OCI-LY1 (cell line): ENCODE results near the gene GATAD2A.

ENCODE experiments used
- CTCF ChIP-seq: fragments of 200-600 bp; sonication (generic), shearing (Covaris generic); IDR thresholded peaks from 2 replicates; pipeline ENCODE4 v1.5.1; 2017; ENCODE audit warnings: mild to moderate bottlenecking, antibody characterized with exemption, low read length, moderate library complexity, mixed read lengths
- EZH2 ChIP-seq: fragments of 200-600 bp; sonication (generic), shearing (Covaris generic); IDR thresholded peaks from 2 replicates; pipeline ENCODE4 v1.8.0; 2017; ENCODE audit warnings: borderline replicate concordance, mixed run types, mild to moderate bottlenecking, antibody characterized with exemption, low read length, moderate library complexity, mixed read lengths

- peak; percentile 40; the same call in 1 of the 2 replicates for TF ChIP-seq CTCF
- TF ChIP-seq EZH2, result no peak
Observed at GRCh38 chr19:19552798-19553197, 147.3 kb downstream of the GATAD2A start.
